Keratinocyte (primary cell): Measurements from ENCODE around the gene DGKD.

Source experiments
- EZH2 ChIP-seq: IDR thresholded peaks from one replicate; pipeline ENCODE4 v1.6.1; 2012; ENCODE audit warnings: inconsistent platforms, mild to moderate bottlenecking, low read length, moderate library complexity
- TF ChIP-seq, protein P1 (sequence below), 3 experiments: IDR thresholded peaks in 1 of 3; conservative IDR thresholded peaks in 1 of 3; optimal IDR thresholded peaks in 1 of 3; 2 replicates in 2 of 3; 3 replicates in 1 of 3; pipeline versions ENCODE3 to v1.5.1; 2011; ENCODE audit warnings: low read length in 3 of 3, mild to moderate bottlenecking in 3 of 3, moderate library complexity in 2 of 3, control low read depth in 1 of 3, inconsistent platforms in 1 of 3; ENCODE audit not compliant: insufficient read depth in 2 of 3; ENCODE audit errors: extremely low read depth in 1 of 3

DNA sequence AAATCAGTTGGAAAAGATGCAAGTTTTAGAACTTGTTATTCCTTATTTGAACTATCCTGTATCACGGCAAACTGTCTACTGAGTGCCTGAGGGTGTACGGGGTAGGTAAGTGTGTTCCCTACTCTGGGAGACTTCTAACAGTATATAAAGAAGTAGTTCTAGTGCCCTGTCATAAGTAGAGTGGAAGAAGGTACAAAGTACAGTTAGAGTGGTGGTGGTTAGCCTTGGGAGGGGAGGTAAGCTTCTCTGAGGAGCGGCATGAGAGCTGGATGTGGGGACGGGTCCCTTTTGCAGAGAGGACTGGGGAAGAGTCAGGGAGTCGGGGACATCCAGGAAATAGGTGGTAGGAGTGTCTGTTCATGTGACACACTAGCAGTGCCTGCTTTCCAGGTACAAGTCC, 48.5 kb downstream of the DGKD start:
- TF ChIP-seq, protein P1, sequence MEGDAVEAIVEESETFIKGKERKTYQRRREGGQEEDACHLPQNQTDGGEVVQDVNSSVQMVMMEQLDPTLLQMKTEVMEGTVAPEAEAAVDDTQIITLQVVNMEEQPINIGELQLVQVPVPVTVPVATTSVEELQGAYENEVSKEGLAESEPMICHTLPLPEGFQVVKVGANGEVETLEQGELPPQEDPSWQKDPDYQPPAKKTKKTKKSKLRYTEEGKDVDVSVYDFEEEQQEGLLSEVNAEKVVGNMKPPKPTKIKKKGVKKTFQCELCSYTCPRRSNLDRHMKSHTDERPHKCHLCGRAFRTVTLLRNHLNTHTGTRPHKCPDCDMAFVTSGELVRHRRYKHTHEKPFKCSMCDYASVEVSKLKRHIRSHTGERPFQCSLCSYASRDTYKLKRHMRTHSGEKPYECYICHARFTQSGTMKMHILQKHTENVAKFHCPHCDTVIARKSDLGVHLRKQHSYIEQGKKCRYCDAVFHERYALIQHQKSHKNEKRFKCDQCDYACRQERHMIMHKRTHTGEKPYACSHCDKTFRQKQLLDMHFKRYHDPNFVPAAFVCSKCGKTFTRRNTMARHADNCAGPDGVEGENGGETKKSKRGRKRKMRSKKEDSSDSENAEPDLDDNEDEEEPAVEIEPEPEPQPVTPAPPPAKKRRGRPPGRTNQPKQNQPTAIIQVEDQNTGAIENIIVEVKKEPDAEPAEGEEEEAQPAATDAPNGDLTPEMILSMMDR (optimal IDR thresholded peaks at IDR 0.05 in 1 of 3, IDR thresholded peaks at IDR 0.05 in 1 of 3, conservative IDR thresholded peaks at IDR 0.05 in 1 of 3; ENCODE audit: extremely low read depth in 1 of 3, insufficient read depth in 2 of 3, low read length in 3 of 3): no peak
- no peak for TF ChIP-seq EZH2
